DOHH2 (cell line): ENCODE measurements around the gene CIAO3.

Source experiments
- H3F3A ChIP-seq: fragments of 200-600 bp; sonication (generic), shearing (Covaris generic); 2 replicates; pipeline ENCODE4 v1.6.0; 2016; ENCODE audit warnings: antibody characterized with exemption, mild to moderate bottlenecking; ENCODE audit not compliant: control insufficient read depth, insufficient read depth
- H3K27ac ChIP-seq: fragments of 200-600 bp; sonication (generic); 2 replicates; pipeline ENCODE4 v1.5.1; 2014; ENCODE audit warnings: low read depth, mild to moderate bottlenecking, low read length, moderate library complexity
- H3K27me3 ChIP-seq: fragments of 200-600 bp; sonication (generic); 2 replicates; pipeline ENCODE4 v1.6.1; 2014; ENCODE audit warnings: mild to moderate bottlenecking, low read length, mixed read lengths; ENCODE audit not compliant: control insufficient read depth
- H3K36me3 ChIP-seq: fragments of 200-600 bp; sonication (generic); 2 replicates; pipeline ENCODE4 v1.6.1; 2014; ENCODE audit warnings: mild to moderate bottlenecking, low read length, moderate library complexity, mixed read lengths; ENCODE audit not compliant: control insufficient read depth
- H3K4me1 ChIP-seq: fragments of 200-600 bp; sonication (generic); 2 replicates; pipeline ENCODE4 v1.6.1; 2014; ENCODE audit warnings: mild to moderate bottlenecking, low read length, mixed read lengths; ENCODE audit not compliant: control insufficient read depth
- H3K4me2 ChIP-seq: fragments of 200-600 bp; sonication (generic); 2 replicates; pipeline ENCODE4 v1.6.0; 2014; ENCODE audit warnings: mild to moderate bottlenecking, low read length, moderate library complexity
- H3K4me3 ChIP-seq: fragments of 200-600 bp; sonication (generic); 2 replicates; pipeline ENCODE4 v1.5.1; 2014; ENCODE audit warnings: mild to moderate bottlenecking, low read length, mixed read lengths
- H3K79me2 ChIP-seq: fragments of 200-600 bp; sonication (generic); 2 replicates; pipeline ENCODE4 v1.6.1; 2014; ENCODE audit warnings: mild to moderate bottlenecking, low read length, mixed read lengths; ENCODE audit not compliant: control insufficient read depth
- H3K9me2 ChIP-seq: fragments of 200-600 bp; sonication (generic); replicated peaks from 2 replicates; pipeline ENCODE4 v1.6.1; 2014; ENCODE audit warnings: mild to moderate bottlenecking, low read length, mixed read lengths; ENCODE audit not compliant: control insufficient read depth
- H3K9me3 ChIP-seq: fragments of 200-600 bp; sonication (generic); 2 replicates; pipeline ENCODE4 v1.6.1; 2014; ENCODE audit warnings: antibody characterized with exemption, low read length, mixed read lengths; ENCODE audit not compliant: control insufficient read depth, insufficient read depth
- H4K20me1 ChIP-seq: fragments of 200-600 bp; sonication (generic); 2 replicates; pipeline ENCODE4 v1.6.0; 2014; ENCODE audit warnings: low read depth, mild to moderate bottlenecking, antibody characterized with exemption, low read length, moderate library complexity; ENCODE audit not compliant: control insufficient read depth, insufficient read depth
- EZH2phosphoT487 ChIP-seq: fragments of 200-600 bp; sonication (generic); IDR thresholded peaks from 2 replicates; pipeline ENCODE4 v1.6.1; 2017; ENCODE audit warnings: borderline replicate concordance, mild to moderate bottlenecking, antibody characterized with exemption, low read length, moderate library complexity, mixed read lengths
- TF ChIP-seq, protein P1 (sequence below): fragments of 200-600 bp; sonication (generic); IDR thresholded peaks from one replicate; pipeline ENCODE4 v1.5.1; 2014; ENCODE audit warnings: antibody characterized with exemption, mild to moderate bottlenecking, low read depth, low read length; ENCODE audit not compliant: poor library complexity, severe bottlenecking

Gene CIAO3

DNA sequence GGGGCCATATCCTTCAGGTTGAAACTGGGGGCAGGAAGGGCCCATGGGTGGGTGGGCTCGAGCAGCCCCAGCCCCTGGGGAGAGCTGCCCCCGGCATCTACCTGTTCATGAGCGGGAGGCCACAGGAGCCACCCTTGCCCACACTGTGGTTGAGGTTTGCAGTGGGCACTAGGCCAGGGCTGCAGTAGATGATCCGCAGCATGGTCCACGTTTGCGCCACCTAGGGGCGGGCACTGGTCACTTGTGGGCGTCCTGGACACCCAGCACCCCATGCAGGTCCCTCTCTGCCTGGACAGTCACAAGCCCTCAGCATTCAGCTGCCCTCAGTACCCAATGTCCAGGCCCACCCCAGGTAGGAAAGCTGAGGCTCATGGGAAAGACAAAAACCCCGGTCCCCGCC lies 54.8 kb downstream of the CIAO3 start:
- Histone ChIP-seq H3K27me3 (no peaks in the 10 kb centered on the region), H3K4me1 (peaks cover 53% of the 10 kb centered on the region), H3K27ac (no peak overlapping the region), H3K4me2 (no peak overlapping the region), H4K20me1 (peaks cover 16% of the 10 kb centered on the region), H3K79me2 (peaks cover 51% of the 10 kb centered on the region), H3K36me3 (peaks cover 55% of the 10 kb centered on the region), H3K4me3 (no peak overlapping the region), H3K9me2 (no peaks in the 10 kb centered on the region), H3F3A (no peaks in the 10 kb centered on the region), H3K9me3 (no peaks in the 10 kb centered on the region)
- TF ChIP-seq, protein P1, sequence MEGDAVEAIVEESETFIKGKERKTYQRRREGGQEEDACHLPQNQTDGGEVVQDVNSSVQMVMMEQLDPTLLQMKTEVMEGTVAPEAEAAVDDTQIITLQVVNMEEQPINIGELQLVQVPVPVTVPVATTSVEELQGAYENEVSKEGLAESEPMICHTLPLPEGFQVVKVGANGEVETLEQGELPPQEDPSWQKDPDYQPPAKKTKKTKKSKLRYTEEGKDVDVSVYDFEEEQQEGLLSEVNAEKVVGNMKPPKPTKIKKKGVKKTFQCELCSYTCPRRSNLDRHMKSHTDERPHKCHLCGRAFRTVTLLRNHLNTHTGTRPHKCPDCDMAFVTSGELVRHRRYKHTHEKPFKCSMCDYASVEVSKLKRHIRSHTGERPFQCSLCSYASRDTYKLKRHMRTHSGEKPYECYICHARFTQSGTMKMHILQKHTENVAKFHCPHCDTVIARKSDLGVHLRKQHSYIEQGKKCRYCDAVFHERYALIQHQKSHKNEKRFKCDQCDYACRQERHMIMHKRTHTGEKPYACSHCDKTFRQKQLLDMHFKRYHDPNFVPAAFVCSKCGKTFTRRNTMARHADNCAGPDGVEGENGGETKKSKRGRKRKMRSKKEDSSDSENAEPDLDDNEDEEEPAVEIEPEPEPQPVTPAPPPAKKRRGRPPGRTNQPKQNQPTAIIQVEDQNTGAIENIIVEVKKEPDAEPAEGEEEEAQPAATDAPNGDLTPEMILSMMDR = peak; percentile 48
- no peak for TF ChIP-seq EZH2phosphoT487

DNA sequence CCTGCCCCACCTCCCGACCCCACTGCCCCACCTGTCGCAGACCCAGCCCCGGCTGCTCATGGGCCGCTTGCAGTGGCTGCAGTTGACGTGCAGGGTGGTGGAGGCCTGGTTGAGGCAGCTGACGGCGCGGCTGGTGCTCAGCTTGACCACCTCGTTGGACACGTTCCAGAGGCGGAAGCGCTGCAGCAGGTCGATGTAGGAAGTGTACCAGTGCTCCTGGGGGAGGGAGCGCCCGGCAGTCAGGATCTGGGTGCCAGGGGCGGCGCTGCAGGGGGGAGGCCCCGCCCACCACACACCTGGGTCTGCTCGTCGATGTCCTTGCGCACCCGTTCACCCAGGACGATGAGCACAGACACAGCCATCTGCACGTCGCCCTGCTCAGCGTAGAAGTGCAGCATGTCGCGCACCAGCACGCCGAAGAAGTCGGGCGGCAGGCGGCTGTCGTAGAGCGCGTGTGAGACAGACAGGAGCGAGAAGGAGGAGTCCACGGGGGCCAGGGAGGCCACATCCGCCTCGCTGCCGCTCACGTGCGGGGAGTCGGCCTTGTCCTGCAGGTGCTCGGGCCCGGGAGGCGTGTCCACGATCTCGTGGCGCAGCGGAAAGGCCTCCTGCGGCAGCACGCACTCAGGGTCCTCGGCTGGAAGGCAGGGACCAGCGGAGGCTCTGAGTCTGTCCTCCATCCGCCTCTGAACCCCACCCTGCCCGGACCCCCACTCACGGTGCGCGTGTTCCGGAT lies 55.7 kb downstream of the CIAO3 start:
- TF ChIP-seq EZH2phosphoT487 = no peak
- TF ChIP-seq, protein P1 = no peak
- H3K27ac ChIP-seq = no peak overlapping the region
- peaks cover 48% of the 10 kb centered on the region for H3K4me1 ChIP-seq
- H3K4me2 ChIP-seq = peak overlapping the region; percentile 14; the same call in 1 of the 2 replicates
- peaks cover 57% of the 10 kb centered on the region for H3K79me2 ChIP-seq
- H3K27me3 ChIP-seq = no peaks in the 10 kb centered on the region
- H3K9me3 ChIP-seq = no peaks in the 10 kb centered on the region
- no peaks in the 10 kb centered on the region for H3K9me2 ChIP-seq
- H4K20me1 ChIP-seq = peaks cover 19% of the 10 kb centered on the region
- peaks cover 59% of the 10 kb centered on the region for H3K36me3 ChIP-seq
- H3K4me3 ChIP-seq = no peak overlapping the region
- no peaks in the 10 kb centered on the region for H3F3A ChIP-seq

DNA sequence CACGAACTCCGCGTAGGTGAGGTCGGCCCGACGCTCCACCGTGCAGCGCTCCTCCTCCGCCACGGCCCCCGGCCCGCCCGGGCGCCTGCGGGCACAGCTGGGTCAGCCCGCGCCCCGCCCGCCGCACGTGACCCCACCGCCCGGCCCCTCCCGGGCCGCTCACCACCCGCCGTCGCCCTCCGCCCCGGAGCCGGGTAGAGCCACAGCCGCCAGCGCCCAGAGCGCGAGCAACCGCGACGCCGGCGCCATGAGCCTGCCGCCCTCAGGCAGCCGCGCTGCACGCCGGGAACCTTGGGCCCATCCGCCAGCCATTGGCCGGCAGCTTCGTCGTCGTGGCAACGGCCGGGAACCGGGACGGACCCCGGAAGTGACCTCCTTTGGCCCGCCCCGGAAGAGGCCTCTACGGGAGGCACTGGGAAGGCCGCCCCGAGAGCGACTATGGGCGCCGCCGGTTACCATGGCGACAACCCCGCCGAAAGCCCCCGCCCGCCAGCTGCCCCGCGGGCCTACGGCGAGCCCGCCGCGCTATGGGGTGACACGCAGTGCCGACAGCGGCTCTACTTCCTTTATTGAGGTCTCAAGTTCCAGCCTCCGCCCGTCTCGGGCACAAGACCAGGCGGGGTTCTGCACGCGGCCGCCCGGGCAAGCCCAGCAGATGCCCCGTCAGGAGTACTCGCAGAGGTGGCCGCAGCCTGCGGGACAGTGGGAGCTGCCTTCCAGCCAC lies 56.6 kb downstream of the CIAO3 start, which contains the start of gene JMJD8:
Gene JMJD8, minus strand, starts transcription at position 264 of the 724 bp plus-strand sequence. Its CDS starts 15 bp downstream, at position 249.
- peak within 1 kb of the TSS; percentile 93 for H3K4me3 ChIP-seq
- TF ChIP-seq, protein P1 = no peak
- no peak for TF ChIP-seq EZH2phosphoT487
- peak within 1 kb of the TSS; percentile 97 for H3K4me2 ChIP-seq
- H3K27me3 ChIP-seq = no peaks in the 10 kb centered on the region
- no peaks in the 10 kb centered on the region for H3K9me3 ChIP-seq
- H3K79me2 ChIP-seq = peaks cover 48% of the 10 kb centered on the region
- H3F3A ChIP-seq = no peaks in the 10 kb centered on the region
- H3K27ac ChIP-seq = 0 out of 2 replicates have a peak within 1 kb of the TSS, but pooled peaks have one; percentile 18
- H3K4me1 ChIP-seq = peaks cover 47% of the 10 kb centered on the region
- H4K20me1 ChIP-seq = peaks cover 19% of the 10 kb centered on the region
- H3K36me3 ChIP-seq = peaks cover 59% of the 10 kb centered on the region
- H3K9me2 ChIP-seq = no peaks in the 10 kb centered on the region
